ENCODE data around the gene CKLF.
"Not testable (repeated sequence)": the region's sequence is repeated elsewhere in the genome, so short reads cannot be mapped to it uniquely, and the experiment has no call there.

The CKLF gene

GRCh38 chr16:66514391-66514790, 38.0 kb upstream of the CKLF start:
- not testable (repeated sequence) for H3K9me3 Mint-ChIP-seq; DNase-seq (ENCODE audit: low spot score); H3K4me3 Mint-ChIP-seq; H3K27ac Mint-ChIP-seq; H3K27me3 Mint-ChIP-seq (ENCODE audit: low read depth)
- peaks cover 37% of the 10 kb centered on the region for H3K4me1 Mint-ChIP-seq (ENCODE audit: low read depth)
- H3K36me3 Mint-ChIP-seq (ENCODE audit: low read depth): peaks cover 12% of the 10 kb centered on the region

GRCh38 chr16:66514980-66515595, 37.3 kb upstream of the CKLF start:
- peaks cover 44% of the 10 kb centered on the region for H3K4me1 Mint-ChIP-seq (ENCODE audit: low read depth)
- H3K4me3 Mint-ChIP-seq; H3K9me3 Mint-ChIP-seq; DNase-seq (ENCODE audit: low spot score); H3K27me3 Mint-ChIP-seq (ENCODE audit: low read depth): not testable (repeated sequence)
- H3K27ac Mint-ChIP-seq: peak overlapping the region; percentile 17
- H3K36me3 Mint-ChIP-seq (ENCODE audit: low read depth): peaks cover 18% of the 10 kb centered on the region

GRCh38 chr16:66515596-66516508, 36.5 kb upstream of the CKLF start:
- H3K9me3 Mint-ChIP-seq: no peaks in the 10 kb centered on the region
- H3K4me3 Mint-ChIP-seq: peak overlapping the region; percentile 83
- no peak for DNase-seq (ENCODE audit: low spot score)
- no peaks in the 10 kb centered on the region for H3K27me3 Mint-ChIP-seq (ENCODE audit: low read depth)
- peak overlapping the region; percentile 93 for H3K27ac Mint-ChIP-seq
- peaks cover 52% of the 10 kb centered on the region for H3K4me1 Mint-ChIP-seq (ENCODE audit: low read depth)
- H3K36me3 Mint-ChIP-seq (ENCODE audit: low read depth): peaks cover 20% of the 10 kb centered on the region

- Mint-ChIP-seq H3K9me3 (no peaks in the 10 kb centered on the region), H3K27ac (peak overlapping the region; percentile 93), H3K27me3 (ENCODE audit: low read depth) (no peaks in the 10 kb centered on the region), H3K36me3 (ENCODE audit: low read depth) (peaks cover 20% of the 10 kb centered on the region), H3K4me3 (peak overlapping the region; percentile 83), H3K4me1 (ENCODE audit: low read depth) (peaks cover 57% of the 10 kb centered on the region)
- DNase-seq (ENCODE audit: low spot score): no peak
Observed at GRCh38 chr16:66516509-66516807, 35.9 kb upstream of the CKLF start.

GRCh38 chr16:66516808-66517585, 35.4 kb upstream of the CKLF start:
- H3K4me3 Mint-ChIP-seq: peak overlapping the region; percentile 83
- H3K4me1 Mint-ChIP-seq (ENCODE audit: low read depth): peaks cover 62% of the 10 kb centered on the region
- H3K27ac Mint-ChIP-seq: peak overlapping the region; percentile 93

GRCh38 chr16:66517586-66518263, 34.7 kb upstream of the CKLF start:
- H3K4me1 Mint-ChIP-seq (ENCODE audit: low read depth): peaks cover 69% of the 10 kb centered on the region
- peak overlapping the region; percentile 93 for H3K27ac Mint-ChIP-seq
- H3K27me3 Mint-ChIP-seq (ENCODE audit: low read depth): no peaks in the 10 kb centered on the region
- H3K36me3 Mint-ChIP-seq (ENCODE audit: low read depth): peaks cover 18% of the 10 kb centered on the region
- DNase-seq (ENCODE audit: low spot score): no peak
- peak overlapping the region; percentile 83 for H3K4me3 Mint-ChIP-seq
- H3K9me3 Mint-ChIP-seq: no peaks in the 10 kb centered on the region

More at GRCh38 chr16:66516808-66517585, 35.4 kb upstream of the CKLF start:
- Mint-ChIP-seq H3K36me3 (ENCODE audit: low read depth) (peaks cover 19% of the 10 kb centered on the region), H3K27me3 (ENCODE audit: low read depth) (no peaks in the 10 kb centered on the region), H3K9me3 (no peaks in the 10 kb centered on the region)
- DNase-seq (ENCODE audit: low spot score): peak; percentile 89

- Mint-ChIP-seq H3K27me3 (ENCODE audit: low read depth) (no peaks in the 10 kb centered on the region), H3K4me3 (peak overlapping the region; percentile 63), H3K27ac (peak overlapping the region; percentile 68), H3K9me3 (no peaks in the 10 kb centered on the region), H3K4me1 (ENCODE audit: low read depth) (peaks cover 84% of the 10 kb centered on the region), H3K36me3 (ENCODE audit: low read depth) (peaks cover 18% of the 10 kb centered on the region)
- DNase-seq (ENCODE audit: low spot score): no peak
Observed at GRCh38 chr16:66519482-66520373, 32.6 kb upstream of the CKLF start.

- Mint-ChIP-seq H3K27ac (peak overlapping the region; percentile 68), H3K4me1 (ENCODE audit: low read depth) (peaks cover 87% of the 10 kb centered on the region), H3K27me3 (ENCODE audit: low read depth) (no peaks in the 10 kb centered on the region), H3K9me3 (no peaks in the 10 kb centered on the region), H3K36me3 (ENCODE audit: low read depth) (peaks cover 18% of the 10 kb centered on the region), H3K4me3 (peak overlapping the region; percentile 63)
- no peak for DNase-seq (ENCODE audit: low spot score)
Observed at GRCh38 chr16:66520406-66521170, 31.8 kb upstream of the CKLF start.

GRCh38 chr16:66521252-66521713, 31.1 kb upstream of the CKLF start:
- H3K36me3 Mint-ChIP-seq (ENCODE audit: low read depth): peaks cover 22% of the 10 kb centered on the region
- peak overlapping the region; percentile 63 for H3K4me3 Mint-ChIP-seq
- DNase-seq (ENCODE audit: low spot score): no peak
- H3K27me3 Mint-ChIP-seq (ENCODE audit: low read depth): no peaks in the 10 kb centered on the region
- no peaks in the 10 kb centered on the region for H3K9me3 Mint-ChIP-seq
- H3K4me1 Mint-ChIP-seq (ENCODE audit: low read depth): peaks cover 87% of the 10 kb centered on the region
- H3K27ac Mint-ChIP-seq: peak overlapping the region; percentile 90

GRCh38 chr16:66521951-66522771, 30.2 kb upstream of the CKLF start:
- Mint-ChIP-seq H3K9me3 (no peaks in the 10 kb centered on the region), H3K4me1 (ENCODE audit: low read depth) (peaks cover 83% of the 10 kb centered on the region), H3K27me3 (ENCODE audit: low read depth) (no peaks in the 10 kb centered on the region), H3K36me3 (ENCODE audit: low read depth) (peaks cover 19% of the 10 kb centered on the region), H3K27ac (peak overlapping the region; percentile 90), H3K4me3 (peak overlapping the region; percentile 60)
- DNase-seq (ENCODE audit: low spot score): peak; percentile 96

GRCh38 chr16:66522816-66523590, 29.4 kb upstream of the CKLF start:
- Mint-ChIP-seq H3K36me3 (ENCODE audit: low read depth) (peaks cover 21% of the 10 kb centered on the region), H3K27ac (peak overlapping the region; percentile 90), H3K9me3 (no peaks in the 10 kb centered on the region), H3K27me3 (ENCODE audit: low read depth) (no peaks in the 10 kb centered on the region), H3K4me3 (peak overlapping the region; percentile 75), H3K4me1 (ENCODE audit: low read depth) (peaks cover 78% of the 10 kb centered on the region)
- DNase-seq (ENCODE audit: low spot score): no peak

Measured in T-helper 2 cell treated with Interferon-gamma antibody and Interleukin-4, amounts not matched to agents 5 μg/mL and 100 μg/mL, for 36 hours (primary cell).